Motor neuron (in vitro differentiated cells): Measurements from ENCODE around the gene EBF4. TPM values are rescaled to one million over a fixed set of nuclear protein-coding genes. Genes with fewer than 3 reads are reported as not detected.
"Not testable (repeated sequence)": the region's sequence is repeated elsewhere in the genome, so short reads cannot be mapped to it uniquely, and the experiment has no call there.

Source experiments
- ATAC-seq, 8 experiments: fragments of 200-7000 bp; cut with Tn5 transposase; replicated peaks in 6 of 8; 2 replicates each; pipeline ENCODE4 v1.8.0; 2021; ENCODE audit warnings: mild to moderate bottlenecking in 8 of 8, moderate library complexity in 8 of 8
- H3K27ac ChIP-seq, 2 donors: fragments of 250-450 bp; sonication (Bioruptor Pico); 2 replicates each; pipeline ENCODE4 v1.9.0; 2021; ENCODE audit warnings: antibody characterized with exemption in 2 of 2, mild to moderate bottlenecking in 2 of 2, moderate library complexity in 1 of 2
- H3K4me1 ChIP-seq, 2 donors: fragments of 250-450 bp; sonication (Bioruptor Pico); replicated peaks in 1 of 2; 2 replicates each; pipeline ENCODE4 v1.6.1; 2021; ENCODE audit warnings: antibody characterized with exemption in 2 of 2, mild to moderate bottlenecking in 2 of 2, moderate library complexity in 1 of 2
- H3K4me3 ChIP-seq, 5 donors: fragments of 250-450 bp; sonication (Bioruptor Pico); 2 replicates each; pipeline ENCODE4 v1.9.0; 2021; ENCODE audit warnings: antibody characterized with exemption in 5 of 5, mild to moderate bottlenecking in 5 of 5, moderate library complexity in 4 of 5
- WGBS, 10 experiments: fragments of 450-650 bp; shearing (Covaris generic); methylation state at CpG; one replicate each; pipeline ENCODE4 v1.0.0; 2022; 5-methylcytosine and 5-hydroxymethylcytosine counted together
- in situ Hi-C, 9 experiments: fragments of 400-800 bp; cut with MboI; loops; one replicate each; pipeline ENCODE4 v1.15.0; 2021; ENCODE audit warnings: low sequenced_read_pairs in 9 of 9, low pct_unique_long_range_greater_than_20kb in 2 of 9; ENCODE audit not compliant: unreplicated experiment in 9 of 9
- total RNA-seq, 8 experiments: library from RNA; unstranded; fragments of 300-600 nt; gene quantifications; 2 replicates each; pipeline versions ENCODE4 v1.2.3 to v1.2.4, GENCODE V29; 2022

The EBF4 gene
- total RNA-seq, 8 experiments from 2014 or later: 1.4 to 14.3 (median 8.2) TPM

DNA sequence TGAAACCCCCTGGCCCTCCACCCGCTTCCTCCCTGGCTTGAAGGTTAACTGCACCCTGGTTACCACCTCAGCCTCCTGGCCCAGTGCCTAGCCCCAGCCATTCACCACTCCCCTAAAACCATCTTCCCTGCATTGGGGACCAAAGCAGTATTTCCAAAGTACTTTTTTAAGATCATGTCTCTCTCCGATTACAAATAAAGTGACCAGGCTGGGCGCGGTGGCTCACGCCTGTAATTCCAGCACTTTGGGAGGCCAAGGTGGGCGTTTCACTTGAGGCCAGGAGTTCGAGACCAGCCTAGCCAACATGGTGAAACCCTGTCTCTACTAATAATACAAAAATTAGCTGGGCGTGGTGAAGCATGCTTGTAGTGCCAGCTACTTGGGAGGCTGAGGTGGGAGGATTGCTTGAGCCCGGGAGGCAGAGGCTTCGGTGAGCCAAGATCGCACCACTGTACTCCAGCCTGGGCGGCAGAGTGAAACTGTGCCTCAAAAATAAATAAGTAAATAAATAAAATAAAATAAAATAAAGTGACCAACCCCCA is 3.5 kb downstream of the EBF4 start:
- not testable (repeated sequence) for ATAC-seq, H3K4me3 ChIP-seq, H3K27ac ChIP-seq
- H3K4me1 ChIP-seq: peaks cover 7 to 12% of the 10 kb centered on the region in 2 donors
- 70 to 100% (median 95%) methylated on average over 2 to 6 of the region's 12 CpGs; no CpG with 5 or more reads in 2 of the 10 experiments for WGBS, 10 experiments
- in situ Hi-C loops: loop anchor here in 1 of 9 experiments (25.0 kb wide), 1 partner anchor 166 kb away; the partner anchor contains the start of gene PTPRA

DNA sequence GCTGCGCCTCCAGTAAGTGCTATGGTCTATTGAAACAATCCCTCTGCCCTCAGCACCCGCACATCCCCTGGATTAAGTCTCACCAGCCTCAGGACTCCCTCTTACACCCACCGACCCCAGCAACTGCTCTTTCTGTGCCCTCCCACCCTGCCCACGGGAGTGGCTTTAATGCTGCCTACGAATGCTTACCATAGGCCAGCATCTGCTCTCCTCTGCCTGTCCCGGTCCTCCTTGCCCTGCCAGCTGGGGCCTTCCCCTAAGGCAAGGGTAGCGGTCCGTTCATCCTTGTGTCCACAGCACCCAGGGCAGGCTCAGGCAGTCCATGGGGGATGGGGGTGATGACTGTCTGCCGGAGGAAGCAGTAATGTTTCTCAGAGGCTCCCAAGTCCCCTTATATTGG is 4.1 kb downstream of the EBF4 start:
- no peak overlapping the region for H3K4me3 ChIP-seq
- ATAC-seq: peak in 1 of 8 experiments; percentile 7
- in situ Hi-C loops: loop anchor here in 1 of 9 experiments (25.0 kb wide), 1 partner anchor 166 kb away; the partner anchor contains the start of gene PTPRA
- H3K4me1 ChIP-seq: peaks cover 7 to 10% of the 10 kb centered on the region in 2 donors
- WGBS, 10 experiments: 80 to 100% (median 81%) methylated on average over 1 to 5 of the region's 9 CpGs; no CpG with 5 or more reads in 5 of the 10 experiments
- H3K27ac ChIP-seq: no peak overlapping the region

DNA sequence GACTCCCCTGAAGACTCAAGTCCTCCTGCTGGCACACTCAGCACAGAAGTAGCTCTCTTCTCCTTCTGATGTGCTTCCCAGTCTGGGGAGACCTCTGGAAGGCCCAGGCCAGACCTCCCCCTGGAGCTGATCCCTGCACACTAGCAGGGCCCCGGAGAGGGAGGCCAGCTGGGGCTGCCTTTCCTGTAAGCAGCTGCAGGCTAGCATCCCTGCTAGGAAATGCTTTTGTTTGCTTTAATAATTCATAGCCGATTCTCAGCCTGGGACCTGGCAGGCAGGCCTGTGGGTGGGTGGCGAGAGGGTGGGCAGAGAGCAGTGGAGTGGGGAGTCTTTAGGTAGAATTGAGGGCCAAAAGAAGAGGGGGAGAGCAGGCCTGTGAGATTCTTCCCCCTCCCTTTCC is 5.2 kb downstream of the EBF4 start:
- in situ Hi-C loops: loop anchor here in 1 of 9 experiments (25.0 kb wide), 1 partner anchor 165 kb away; the partner anchor contains the start of gene PTPRA
- 0 to 100% (median 60%) methylated on average over 1 of the region's 3 CpGs; no CpG with 5 or more reads in 5 of the 10 experiments for whole genome bisulfite sequencing, 10 experiments
- ATAC-seq: peak in 3 of 8 experiments; percentile 19 to 77 (median 48)
- H3K4me3 ChIP-seq: no peak overlapping the region
- peaks cover 3 to 7% of the 10 kb centered on the region in 2 donors for H3K4me1 ChIP-seq
- no peak overlapping the region for H3K27ac ChIP-seq

DNA sequence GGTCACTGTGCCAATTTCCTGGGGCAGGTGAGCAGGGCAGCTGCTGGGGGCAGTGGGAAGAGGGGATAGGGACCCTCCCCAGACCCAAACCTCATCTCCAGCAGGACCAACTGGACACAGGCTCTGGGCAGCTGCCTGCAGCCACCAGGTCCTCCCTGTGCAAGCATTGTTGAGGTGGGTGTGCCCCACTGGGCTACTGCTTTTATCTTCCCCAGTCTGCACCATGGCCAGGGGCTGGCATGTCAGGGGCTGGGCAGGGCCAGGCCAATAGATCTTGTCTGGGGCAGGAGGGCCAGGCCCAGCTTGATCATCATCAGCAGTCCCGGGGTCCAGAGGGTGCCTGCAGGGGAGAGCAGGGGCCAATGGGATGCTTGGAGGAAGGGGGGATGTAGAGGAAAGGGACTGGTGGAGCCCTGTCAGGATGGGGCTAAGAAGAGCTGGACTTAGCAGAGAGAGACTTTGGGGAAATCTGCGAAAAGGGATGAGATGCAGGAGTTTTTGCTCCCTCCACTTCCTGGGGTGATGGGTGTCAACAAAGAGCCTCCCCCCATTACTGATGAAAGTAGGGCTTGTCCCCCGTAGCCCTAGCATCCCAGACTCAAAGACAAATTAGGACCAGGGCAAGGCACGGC is 5.7 kb downstream of the EBF4 start:
- ATAC-seq: peak in 3 of 8 experiments; percentile 44 to 69 (median 67)
- Histone ChIP-seq H3K4me1 (peaks cover 3 to 7% of the 10 kb centered on the region in 2 donors), H3K4me3 (no peak overlapping the region), H3K27ac (no peak overlapping the region)
- in situ Hi-C loops: loop anchor here in 1 of 9 experiments (25.0 kb wide), 1 partner anchor 164 kb away; the partner anchor contains the start of gene PTPRA
- WGBS, 10 experiments: 0 to 80% (median 61%) methylated on average over 1 to 3 of the region's 4 CpGs; no CpG with 5 or more reads in 5 of the 10 experiments

DNA sequence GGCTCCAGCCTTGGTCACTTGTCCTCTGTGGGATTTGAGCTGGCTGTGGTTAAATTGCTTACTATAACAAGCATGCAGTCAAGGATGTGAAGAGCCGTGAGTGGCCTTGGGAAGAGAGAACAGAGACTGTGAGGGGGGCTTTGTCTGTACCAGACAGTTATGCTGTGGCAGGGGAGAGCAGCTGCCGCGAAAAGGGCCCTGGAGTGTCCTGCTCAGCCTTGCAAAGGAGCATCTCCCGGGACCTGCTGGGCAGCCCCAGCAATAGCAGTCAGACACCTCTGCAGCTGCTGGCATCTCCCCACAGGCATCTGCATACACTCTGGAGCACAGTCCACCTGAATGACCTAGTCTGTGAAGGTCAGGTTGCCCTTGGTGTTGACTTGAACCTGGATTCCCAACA is 6.3 kb downstream of the EBF4 start:
- in situ Hi-C loops: loop anchor here in 1 of 9 experiments (25.0 kb wide), 1 partner anchor 163 kb away; the partner anchor contains the start of gene PTPRA

DNA sequence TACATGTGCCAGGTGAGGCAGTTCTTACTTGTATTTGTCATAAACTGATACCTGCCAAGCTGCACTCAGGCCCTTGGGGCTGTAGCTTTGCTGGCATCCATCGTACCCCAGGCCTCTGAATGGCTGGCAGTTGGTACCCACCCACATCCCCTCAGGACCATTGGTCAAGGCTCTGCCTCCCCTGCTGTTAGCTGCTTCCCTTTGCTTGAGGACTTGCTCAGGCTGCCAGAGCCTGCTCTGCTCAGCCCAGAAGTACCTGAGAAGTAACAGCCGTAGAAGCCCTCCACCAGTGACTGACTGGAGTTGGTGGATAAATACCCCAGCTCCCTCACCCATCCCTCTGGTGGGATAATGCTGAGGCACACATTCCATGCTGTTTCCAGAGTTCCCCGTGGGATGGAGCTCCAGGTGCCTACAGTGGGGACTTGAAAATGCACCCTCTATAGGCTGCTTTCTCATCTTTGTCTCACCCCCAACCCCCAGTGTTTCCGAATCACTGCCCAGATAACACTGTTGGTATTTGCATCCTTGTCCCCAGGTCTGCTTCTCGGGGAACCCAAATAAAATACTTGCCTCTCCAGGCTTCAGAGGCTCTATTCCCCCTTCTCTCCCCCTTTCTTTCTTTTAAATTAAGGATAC is 7.3 kb downstream of the EBF4 start:
- Histone ChIP-seq H3K27ac (no peak overlapping the region), H3K4me3 (no peak overlapping the region), H3K4me1 (peaks cover 0 to 3% of the 10 kb centered on the region in 2 donors)
- ATAC-seq: no peak
- 32 to 90% (median 56%) methylated on average over 1 to 4 of the region's 5 CpGs; no CpG with 5 or more reads in 4 of the 10 experiments for WGBS, 10 experiments
- in situ Hi-C loops: loop anchor here in 1 of 9 experiments (25.0 kb wide), 1 partner anchor 162 kb away; the partner anchor contains the start of gene PTPRA

More for the DNA sequence above, 6.3 kb downstream of the EBF4 start:
- WGBS, 10 experiments: 40 to 60% methylated on average over 1 of the region's 4 CpGs; no CpG with 5 or more reads in 8 of the 10 experiments
- ATAC-seq: no peak
- Histone ChIP-seq H3K4me3 (no peak overlapping the region), H3K4me1 (peaks cover 3 to 7% of the 10 kb centered on the region in 2 donors), H3K27ac (no peak overlapping the region)

DNA sequence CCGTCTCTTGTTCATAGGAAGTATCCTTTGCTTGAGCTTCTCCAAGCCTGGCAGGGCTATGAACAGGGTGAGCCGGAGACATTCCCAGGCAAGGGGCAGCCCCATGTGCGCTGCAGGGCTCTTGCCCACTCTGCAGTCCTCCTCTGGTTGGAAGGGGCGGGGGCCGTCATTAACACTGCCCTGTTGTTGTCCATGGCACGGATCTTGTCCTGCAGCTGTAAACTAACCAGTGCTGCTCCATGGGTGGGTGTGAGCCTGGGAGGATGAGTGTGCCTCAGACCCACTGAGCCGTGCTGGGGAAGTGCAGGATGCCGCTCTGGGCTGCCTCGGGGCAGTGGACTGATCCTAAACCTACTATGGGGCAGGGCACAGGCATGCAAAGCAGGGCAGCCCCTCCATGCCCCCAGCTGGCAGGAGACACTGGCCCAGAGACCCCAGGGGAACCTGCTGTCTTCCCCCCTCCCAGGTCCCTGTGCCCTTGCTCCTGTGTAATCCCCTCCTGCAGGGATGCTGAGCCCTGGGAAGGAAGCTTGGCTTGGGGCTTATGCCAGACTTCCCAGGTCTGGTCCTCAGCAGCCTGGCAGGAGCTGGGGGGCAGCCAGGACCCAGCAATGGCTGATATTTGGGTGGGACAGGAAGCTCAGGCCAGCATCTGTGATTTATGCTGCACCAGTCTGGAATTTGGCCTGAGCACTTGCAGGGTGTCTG is 8.5 kb downstream of the EBF4 start:
- Histone ChIP-seq H3K27ac (no peak overlapping the region), H3K4me3 (no peak overlapping the region), H3K4me1 (peaks cover 0 to 3% of the 10 kb centered on the region in 2 donors)
- in situ Hi-C loops: no loop called here
- ATAC-seq: no peak
- WGBS, 10 experiments: 0 to 100% (median 44%) methylated on average over 1 to 5 of the region's 9 CpGs; no CpG with 5 or more reads in 4 of the 10 experiments

DNA sequence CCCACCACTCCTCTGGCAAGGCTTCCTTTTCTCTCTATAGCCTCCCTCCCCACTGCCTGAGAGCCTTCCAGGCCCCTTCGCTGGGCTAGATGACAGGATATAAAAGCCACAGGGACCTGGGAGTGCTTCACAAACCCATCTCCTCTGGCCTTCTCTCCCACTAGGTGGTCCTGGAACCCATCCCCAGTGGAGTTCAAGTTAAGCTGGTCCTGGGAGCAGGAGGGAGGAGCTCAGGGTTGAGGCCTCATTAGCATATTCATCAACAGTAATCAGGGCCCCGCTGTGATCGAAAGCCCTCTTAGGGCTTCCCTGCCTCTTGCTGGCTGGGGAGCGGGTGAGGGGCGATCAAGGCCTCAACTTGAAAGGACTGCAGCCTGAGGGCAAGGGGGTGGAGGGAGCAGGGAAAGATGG is 9.1 kb downstream of the EBF4 start:
- H3K27ac ChIP-seq: no peak overlapping the region
- in situ Hi-C loops: no loop called here
- peaks cover 0 to 3% of the 10 kb centered on the region in 2 donors for H3K4me1 ChIP-seq
- ATAC-seq: no peak
- no peak overlapping the region for H3K4me3 ChIP-seq
- WGBS, 10 experiments: 14 to 85% (median 56%) methylated on average over 1 to 5 of the region's 5 CpGs; no CpG with 5 or more reads in 6 of the 10 experiments

DNA sequence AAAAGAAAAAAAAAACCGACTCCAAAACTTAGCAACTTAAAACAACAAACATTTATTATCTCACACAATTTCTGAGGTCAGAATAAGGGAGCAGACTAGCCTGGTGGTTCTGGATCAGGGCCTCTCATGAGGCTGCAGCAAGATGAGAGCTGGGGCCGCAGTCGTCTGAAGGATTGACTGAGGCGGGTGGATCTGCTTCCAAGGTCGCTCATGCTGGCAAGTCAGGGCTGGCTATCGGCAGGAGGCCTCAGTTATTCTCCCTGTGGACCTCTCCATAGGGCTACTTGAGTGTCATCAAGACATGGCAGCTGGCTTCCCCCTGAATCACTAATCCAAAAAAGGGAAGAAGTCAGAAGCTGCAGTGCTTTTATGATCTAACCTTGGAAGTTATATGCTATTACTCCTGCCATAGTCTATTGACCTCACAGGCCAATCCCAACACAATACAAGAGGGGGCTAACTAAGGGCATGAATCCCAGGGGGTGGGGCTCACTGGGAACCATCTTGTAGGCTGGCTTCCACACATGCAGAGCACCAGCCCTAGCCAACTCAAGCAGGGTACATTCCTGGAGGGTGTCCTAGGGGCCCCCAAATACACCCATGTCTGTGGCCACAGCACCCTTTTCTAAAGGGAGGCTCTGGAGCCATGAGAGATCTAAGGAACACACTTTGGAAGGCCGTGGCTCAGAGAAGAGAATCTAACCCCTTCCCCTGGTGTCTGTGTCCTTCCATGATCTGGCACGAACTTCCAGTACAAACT is 11.3 kb downstream of the EBF4 start:
- WGBS, 10 experiments: 8 to 80% (median 68%) methylated on average over 1 to 3 of the region's 8 CpGs
- no peak overlapping the region for H3K4me3 ChIP-seq
- no peak for ATAC-seq
- H3K27ac ChIP-seq: no peak overlapping the region
- no peaks in the 10 kb centered on the region for H3K4me1 ChIP-seq
- in situ Hi-C loops: no loop called here

DNA sequence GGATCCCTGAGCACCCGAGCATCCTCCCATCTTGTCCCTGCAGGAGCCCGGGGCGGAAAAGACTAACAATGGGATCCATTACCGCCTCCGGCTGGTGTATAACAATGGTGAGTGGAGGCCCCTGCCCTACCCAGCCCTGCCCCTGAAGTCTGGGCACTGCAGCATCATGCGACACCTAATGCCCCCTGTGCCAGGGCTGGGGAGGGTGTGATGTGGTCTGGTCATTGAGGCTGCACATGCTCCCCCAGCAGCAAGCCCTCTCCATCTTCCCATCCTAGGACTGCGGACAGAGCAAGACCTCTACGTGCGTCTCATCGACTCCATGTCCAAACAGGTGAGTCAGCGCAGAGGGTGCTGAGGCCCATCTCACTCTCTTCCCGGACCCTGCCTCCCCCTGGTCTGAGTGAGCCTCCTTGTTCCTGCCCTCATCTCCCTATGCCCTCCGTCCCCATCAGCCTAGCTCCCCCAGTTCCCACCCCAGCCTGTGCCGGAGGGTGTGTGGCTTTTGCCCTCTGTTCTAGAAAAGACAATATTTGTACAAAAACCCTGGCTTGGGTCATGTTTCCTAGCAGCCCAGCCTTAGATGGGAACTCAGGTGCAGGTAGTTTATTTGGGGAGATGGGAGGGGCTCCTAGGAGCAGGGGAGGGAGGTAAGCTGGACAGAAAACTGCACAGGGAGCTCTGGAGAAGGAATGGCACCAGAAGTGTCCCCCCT is 13.5 kb downstream of the EBF4 start:
- 90 to 93% methylated on average over 2 to 3 of the region's 14 CpGs; no CpG with 5 or more reads in 8 of the 10 experiments for WGBS, 10 experiments
- no peak for ATAC-seq
- in situ Hi-C loops: no loop called here
- H3K4me1 ChIP-seq: no peaks in the 10 kb centered on the region
- H3K4me3 ChIP-seq: no peak overlapping the region
- no peak overlapping the region for H3K27ac ChIP-seq

DNA sequence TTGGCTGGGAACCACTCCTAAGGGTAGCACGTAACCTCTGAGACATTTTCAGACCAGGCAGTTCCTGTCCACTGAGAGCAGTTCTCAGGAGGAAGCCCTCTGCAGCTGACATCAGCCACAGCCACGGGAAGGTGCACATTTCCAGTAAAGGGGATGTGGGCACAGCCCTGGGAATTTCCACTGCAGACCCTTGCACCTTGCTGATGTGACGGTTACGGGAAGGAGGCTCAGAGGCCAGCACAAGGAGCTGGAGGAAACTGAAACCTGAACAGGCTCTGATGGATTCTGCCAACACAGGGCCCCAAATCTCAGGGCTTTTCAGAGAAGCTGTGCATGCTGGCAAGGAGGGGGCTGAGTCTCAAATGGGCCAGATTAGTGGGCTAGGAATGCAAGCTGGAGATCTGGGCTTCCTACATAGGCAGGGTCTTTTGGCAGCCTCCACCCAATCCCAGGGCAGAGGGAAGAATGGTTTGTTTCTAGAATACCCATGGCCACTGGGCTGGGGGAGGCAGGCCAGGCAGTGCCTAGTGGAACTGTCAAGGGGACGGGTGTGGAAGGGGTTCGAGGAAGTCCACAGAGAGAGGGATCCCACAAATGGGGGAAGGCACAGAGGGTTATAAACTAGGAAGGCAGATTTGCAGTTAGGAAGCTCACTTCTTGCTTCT is 14.2 kb downstream of the EBF4 start:
- Histone ChIP-seq H3K4me1 (no peaks in the 10 kb centered on the region), H3K4me3 (no peak overlapping the region), H3K27ac (no peak overlapping the region)
- WGBS, 10 experiments: 8 to 100% (median 74%) methylated on average over 1 to 6 of the region's 6 CpGs; no CpG with 5 or more reads in 2 of the 10 experiments
- ATAC-seq: no peak
- in situ Hi-C loops: no loop called here
